K562 (cell line): ENCODE data around the gene KCP. TPM values are rescaled to one million over a fixed set of nuclear protein-coding genes. Genes with fewer than 3 reads are reported as not detected.
A peak's percentile ranks its signal among the peaks of the same experiment; 100 is the strongest.

ENCODE experiments used
- ATF7 ChIP-seq: fragments of 450-650 bp; IDR thresholded peaks from 2 replicates; pipeline ENCODE4 v1.7.1; 2014; ENCODE audit warnings: mild to moderate bottlenecking, moderate library complexity
- CREBBP ChIP-seq: IDR thresholded peaks from one replicate; pipeline ENCODE4 v1.6.1; 2012; ENCODE audit warnings: low read depth, mild to moderate bottlenecking, control low read depth, inconsistent platforms, low read length
- GTF2E2 ChIP-seq: fragments of 200-800 bp; sonication (Bioruptor generic); IDR thresholded peaks from 2 replicates; pipeline ENCODE4 v1.6.1; 2016; ENCODE audit warnings: missing genetic modification characterization, missing compliant biosample characterization
- HDAC8 ChIP-seq: fragments of 450-650 bp; IDR thresholded peaks from 2 replicates; pipeline ENCODE4 v1.6.1; 2016; ENCODE audit warnings: mild to moderate bottlenecking, missing genetic modification characterization, moderate library complexity, missing compliant biosample characterization
- ID3 ChIP-seq, 2 experiments: fragments of 250-450 bp in 1 of 2; fragments of 450-650 bp in 1 of 2; sonication (Bioruptor Pico) in 1 of 2; IDR thresholded peaks; 2 replicates each; pipeline versions ENCODE4 v1.6.1 to v1.8.0; 2016 to 2021; ENCODE audit warnings: mild to moderate bottlenecking in 2 of 2, moderate library complexity in 2 of 2, missing compliant biosample characterization in 1 of 2, missing genetic modification characterization in 1 of 2
- NFYB ChIP-seq: IDR thresholded peaks from 2 replicates; pipeline ENCODE4 v1.6.1; 2011; ENCODE audit warnings: mild to moderate bottlenecking, moderate library complexity; ENCODE audit not compliant: insufficient read length; ENCODE audit errors: extremely low read depth
- NR1H2 ChIP-seq: sonication (generic); formaldehyde crosslinking; IDR thresholded peaks from 2 replicates; pipeline ENCODE4 v1.4.0; 2020; ENCODE audit warnings: mild to moderate bottlenecking, missing genetic modification reagents
- NR2C1 ChIP-seq, 2 experiments: fragments of 450-650 bp; IDR thresholded peaks; 2 replicates each; pipeline ENCODE4 v1.6.1; 2017; ENCODE audit warnings: mild to moderate bottlenecking in 2 of 2, antibody characterized with exemption in 1 of 2, inconsistent platforms in 1 of 2, missing compliant biosample characterization in 1 of 2, missing genetic modification characterization in 1 of 2
- POLR3A ChIP-seq: IDR thresholded peaks from 2 replicates; pipeline ENCODE4 v1.6.1; 2011; ENCODE audit warnings: borderline replicate concordance, mild to moderate bottlenecking, moderate library complexity; ENCODE audit not compliant: insufficient read length, insufficient read depth; ENCODE audit errors: extremely low read depth
- RUNX1 ChIP-seq: sonication (generic); IDR thresholded peaks from 2 replicates; pipeline ENCODE4 v1.6.1; 2016; ENCODE audit warnings: antibody characterized with exemption, low read depth
- SETDB1 ChIP-seq: IDR thresholded peaks from one replicate; pipeline ENCODE4 v1.6.1; 2012; ENCODE audit warnings: low read length, control low read depth, inconsistent platforms
- SLC30A9 ChIP-seq: fragments of 250-450 bp; sonication (Bioruptor Pico); IDR thresholded peaks from 2 replicates; pipeline ENCODE4 v1.8.0; 2022; ENCODE audit warnings: mild to moderate bottlenecking, moderate library complexity
- TCF3 ChIP-seq: sonication (generic); formaldehyde crosslinking; IDR thresholded peaks from 2 replicates; pipeline ENCODE4 v1.4.0; 2020; ENCODE audit warnings: mild to moderate bottlenecking, missing genetic modification reagents
- TRIM24 ChIP-seq, 2 experiments: fragments of 450-650 bp; IDR thresholded peaks; 2 replicates each; pipeline ENCODE4 v1.6.1; 2016
- ZNF263 ChIP-seq: sonication (generic); formaldehyde crosslinking; IDR thresholded peaks from 2 replicates; pipeline ENCODE4 v1.8.0; 2022; ENCODE audit warnings: mild to moderate bottlenecking, missing genetic modification reagents, borderline replicate concordance
- ZNF431 ChIP-seq: sonication (generic); formaldehyde crosslinking; IDR thresholded peaks from 2 replicates; pipeline ENCODE4 v1.8.0; 2022; ENCODE audit warnings: mild to moderate bottlenecking, missing genetic modification reagents
- ZNF778 ChIP-seq: fragments of 450-650 bp; formaldehyde crosslinking; IDR thresholded peaks from 2 replicates; pipeline ENCODE4 v1.4.0; 2020; ENCODE audit warnings: mild to moderate bottlenecking, moderate library complexity
- polyA plus RNA-seq, 8 experiments: library from polyadenylated mRNA; depleted of rRNA in 4 of 8; stranded (reverse) in 5 of 8; unstranded in 3 of 8; fragments of >200 nt; fragmentation: Nextera tagmentation in 2 of 8; fragmentation: Illumina TruSeq in 1 of 8; extraction: Ambion mirVana in 2 of 8; extraction: Trizol in 1 of 8; gene quantifications; 2 replicates each; pipeline versions ENCODE4 v1.2.1 to v1.2.3, GENCODE V29; 2011 to 2014; ENCODE audit warnings: inconsistent platforms in 1 of 8, missing spikeins in 1 of 8
- total RNA-seq, 7 experiments: library from RNA; depleted of rRNA in 6 of 7; stranded (reverse); fragments of >200 nt in 6 of 7; fragmentation: Illumina TruSeq in 2 of 7; extraction: Trizol in 2 of 7; gene quantifications; 2 replicates each; pipeline versions ENCODE4 v1.2.1 to v1.2.3, GENCODE V29; 2011 to 2021; ENCODE audit warnings: low replicate concordance in 1 of 7
- TF ChIP-seq, protein P1 (sequence below): fragments of 450-650 bp; formaldehyde crosslinking; conservative IDR thresholded peaks from 2 replicates; pipeline ENCODE4 v1.4.0; 2022; ENCODE audit warnings: mild to moderate bottlenecking, missing genetic modification characterization
- TF ChIP-seq, protein P2 (sequence below): fragments of 450-650 bp; IDR thresholded peaks from 2 replicates; pipeline ENCODE4 v1.6.1; 2016; ENCODE audit warnings: mild to moderate bottlenecking
- TF ChIP-seq, protein P3 (sequence below): fragments of 250-450 bp; sonication (Bioruptor Pico); IDR thresholded peaks from 2 replicates; pipeline ENCODE4 v1.5.0; 2021; ENCODE audit warnings: mild to moderate bottlenecking, borderline replicate concordance

Gene KCP
- total and polyA plus RNA-seq, 9 of the 15 experiments (the other 6 are each of a cell fraction or from before 2014, with no cell fraction given), result 0.06 to 0.17 (median 0.12) TPM; not detected in 3

DNA sequence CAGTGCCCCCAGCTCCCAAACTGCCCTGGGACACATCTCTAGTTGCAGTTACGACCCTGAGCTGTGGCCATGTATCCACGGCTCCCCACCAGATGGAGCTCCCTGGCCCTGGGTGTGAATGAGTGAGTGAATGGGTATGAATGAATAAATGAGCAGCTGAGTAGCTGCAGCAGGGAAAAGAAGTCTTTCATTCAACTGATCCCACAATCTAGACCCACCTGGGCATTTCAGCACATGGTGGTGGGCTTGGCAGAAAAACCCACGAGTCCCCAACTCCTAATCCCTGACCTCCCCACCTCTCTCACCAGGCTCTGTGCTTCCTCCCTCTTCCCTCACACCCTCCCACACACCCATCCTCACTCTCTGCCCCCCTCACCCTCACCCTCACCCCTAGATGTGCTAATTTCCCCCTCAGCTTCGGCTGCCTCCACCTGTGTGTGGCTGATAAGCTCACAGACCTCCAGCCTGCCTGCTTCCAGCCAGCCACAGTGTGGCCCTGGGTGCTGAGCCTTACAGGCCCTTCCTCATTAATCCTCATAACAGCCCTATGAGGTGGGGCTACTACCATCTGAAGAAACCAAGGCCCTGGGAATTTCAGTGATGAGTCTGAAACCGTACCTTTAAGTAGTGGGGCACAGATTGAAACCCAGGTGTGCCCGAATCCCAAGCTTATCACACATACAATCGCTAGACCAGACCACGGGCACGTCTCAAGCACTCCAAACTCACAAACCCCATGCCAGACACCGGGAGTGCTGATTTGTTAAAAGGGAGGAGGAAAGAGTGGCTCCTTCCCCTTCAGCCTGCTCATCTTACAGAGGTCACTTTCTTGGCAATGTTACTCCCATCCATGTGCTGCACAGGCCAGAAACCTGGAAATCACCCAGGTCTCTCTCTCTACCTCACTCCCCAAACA lies 50.1 kb downstream of the KCP start (continued):
- TF ChIP-seq NR2C1 (IDR thresholded peaks at IDR 0.05) (peak; percentile 47; the same call in 1 of the 2 replicates), NR2C1 (tag; IDR thresholded peaks at IDR 0.05) (no peak), CREBBP (no peak), HDAC8 (no peak), SLC30A9 (CRISPR knock-in tag) (no peak), TRIM24 (IDR thresholded peaks at IDR 0.05) (peak; percentile 90 to 93), SETDB1 (no peak), ZNF431 (peak; percentile 52; the same call in 1 of the 2 replicates), POLR3A (no peak), ZNF778 (CRISPR knock-in tag) (no peak), NR1H2 (CRISPR knock-in tag) (no peak), ATF7 (peak; percentile 73; the same call in 1 of the 2 replicates), NFYB (no peak), TCF3 (CRISPR knock-in tag) (peak; percentile 99), RUNX1 (no peak), ZNF263 (CRISPR knock-in tag) (peak; percentile 83; the same call in 1 of the 2 replicates), ID3 (CRISPR knock-in tag; IDR thresholded peaks at IDR 0.05) (no peak), ID3 (tag; IDR thresholded peaks at IDR 0.05) (peak; percentile 24; the same call in 1 of the 2 replicates), GTF2E2 (tag) (no peak)
- TF ChIP-seq, protein P1, sequence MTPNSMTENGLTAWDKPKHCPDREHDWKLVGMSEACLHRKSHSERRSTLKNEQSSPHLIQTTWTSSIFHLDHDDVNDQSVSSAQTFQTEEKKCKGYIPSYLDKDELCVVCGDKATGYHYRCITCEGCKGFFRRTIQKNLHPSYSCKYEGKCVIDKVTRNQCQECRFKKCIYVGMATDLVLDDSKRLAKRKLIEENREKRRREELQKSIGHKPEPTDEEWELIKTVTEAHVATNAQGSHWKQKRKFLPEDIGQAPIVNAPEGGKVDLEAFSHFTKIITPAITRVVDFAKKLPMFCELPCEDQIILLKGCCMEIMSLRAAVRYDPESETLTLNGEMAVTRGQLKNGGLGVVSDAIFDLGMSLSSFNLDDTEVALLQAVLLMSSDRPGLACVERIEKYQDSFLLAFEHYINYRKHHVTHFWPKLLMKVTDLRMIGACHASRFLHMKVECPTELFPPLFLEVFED, result peak; percentile 96
- TF ChIP-seq, protein P2, sequence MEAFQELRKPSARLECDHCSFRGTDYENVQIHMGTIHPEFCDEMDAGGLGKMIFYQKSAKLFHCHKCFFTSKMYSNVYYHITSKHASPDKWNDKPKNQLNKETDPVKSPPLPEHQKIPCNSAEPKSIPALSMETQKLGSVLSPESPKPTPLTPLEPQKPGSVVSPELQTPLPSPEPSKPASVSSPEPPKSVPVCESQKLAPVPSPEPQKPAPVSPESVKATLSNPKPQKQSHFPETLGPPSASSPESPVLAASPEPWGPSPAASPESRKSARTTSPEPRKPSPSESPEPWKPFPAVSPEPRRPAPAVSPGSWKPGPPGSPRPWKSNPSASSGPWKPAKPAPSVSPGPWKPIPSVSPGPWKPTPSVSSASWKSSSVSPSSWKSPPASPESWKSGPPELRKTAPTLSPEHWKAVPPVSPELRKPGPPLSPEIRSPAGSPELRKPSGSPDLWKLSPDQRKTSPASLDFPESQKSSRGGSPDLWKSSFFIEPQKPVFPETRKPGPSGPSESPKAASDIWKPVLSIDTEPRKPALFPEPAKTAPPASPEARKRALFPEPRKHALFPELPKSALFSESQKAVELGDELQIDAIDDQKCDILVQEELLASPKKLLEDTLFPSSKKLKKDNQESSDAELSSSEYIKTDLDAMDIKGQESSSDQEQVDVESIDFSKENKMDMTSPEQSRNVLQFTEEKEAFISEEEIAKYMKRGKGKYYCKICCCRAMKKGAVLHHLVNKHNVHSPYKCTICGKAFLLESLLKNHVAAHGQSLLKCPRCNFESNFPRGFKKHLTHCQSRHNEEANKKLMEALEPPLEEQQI, result no peak; the same call in 1 of the 2 replicates
- TF ChIP-seq, protein P3, sequence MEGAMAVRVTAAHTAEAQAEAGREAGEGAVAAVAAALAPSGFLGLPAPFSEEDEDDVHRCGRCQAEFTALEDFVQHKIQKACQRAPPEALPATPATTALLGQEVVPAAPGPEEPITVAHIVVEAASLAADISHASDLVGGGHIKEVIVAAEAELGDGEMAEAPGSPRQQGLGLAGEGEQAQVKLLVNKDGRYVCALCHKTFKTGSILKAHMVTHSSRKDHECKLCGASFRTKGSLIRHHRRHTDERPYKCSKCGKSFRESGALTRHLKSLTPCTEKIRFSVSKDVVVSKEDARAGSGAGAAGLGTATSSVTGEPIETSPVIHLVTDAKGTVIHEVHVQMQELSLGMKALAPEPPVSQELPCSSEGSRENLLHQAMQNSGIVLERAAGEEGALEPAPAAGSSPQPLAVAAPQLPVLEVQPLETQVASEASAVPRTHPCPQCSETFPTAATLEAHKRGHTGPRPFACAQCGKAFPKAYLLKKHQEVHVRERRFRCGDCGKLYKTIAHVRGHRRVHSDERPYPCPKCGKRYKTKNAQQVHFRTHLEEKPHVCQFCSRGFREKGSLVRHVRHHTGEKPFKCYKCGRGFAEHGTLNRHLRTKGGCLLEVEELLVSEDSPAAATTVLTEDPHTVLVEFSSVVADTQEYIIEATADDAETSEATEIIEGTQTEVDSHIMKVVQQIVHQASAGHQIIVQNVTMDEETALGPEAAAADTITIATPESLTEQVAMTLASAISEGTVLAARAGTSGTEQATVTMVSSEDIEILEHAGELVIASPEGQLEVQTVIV (CRISPR knock-in tag), result no peak
